ENCODE results near the gene DTNA.

DTNA gene

DNA sequence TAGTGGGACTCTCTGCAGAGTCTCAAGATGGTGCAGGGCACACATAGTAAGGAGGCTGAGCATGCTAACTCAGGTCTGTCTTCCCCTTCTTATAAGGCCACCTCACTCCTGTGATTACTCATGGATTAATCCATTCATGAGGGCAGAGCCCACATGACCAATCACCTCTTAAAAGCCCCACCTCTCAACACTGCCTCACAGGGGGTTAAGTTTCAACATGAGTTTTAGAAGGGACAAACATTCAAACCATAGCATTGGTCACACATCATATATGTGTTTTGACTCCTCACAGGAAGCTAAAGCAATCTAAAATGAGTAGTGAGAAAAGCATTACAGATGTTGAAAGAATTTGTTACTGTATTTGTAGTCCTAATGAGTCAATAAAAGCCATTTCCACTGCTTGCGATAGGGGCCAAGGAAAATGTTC lies 57.5 kb downstream of the DTNA start:
- Histone ChIP-seq H3K9ac (ENCODE audit: low read depth, low read length) (no peak overlapping the region), H3K9me3 (ENCODE audit: control insufficient read depth, insufficient read depth, low read length) (no peaks in the 10 kb centered on the region), H3K36me3 (ENCODE audit: insufficient read depth, low read length) (peaks cover 2% of the 10 kb centered on the region; the same call in 1 of the 2 replicates), H3K4me1 (ENCODE audit: insufficient read depth, low read length) (peaks cover 4% of the 10 kb centered on the region; the same call in 1 of the 2 replicates)

DNA sequence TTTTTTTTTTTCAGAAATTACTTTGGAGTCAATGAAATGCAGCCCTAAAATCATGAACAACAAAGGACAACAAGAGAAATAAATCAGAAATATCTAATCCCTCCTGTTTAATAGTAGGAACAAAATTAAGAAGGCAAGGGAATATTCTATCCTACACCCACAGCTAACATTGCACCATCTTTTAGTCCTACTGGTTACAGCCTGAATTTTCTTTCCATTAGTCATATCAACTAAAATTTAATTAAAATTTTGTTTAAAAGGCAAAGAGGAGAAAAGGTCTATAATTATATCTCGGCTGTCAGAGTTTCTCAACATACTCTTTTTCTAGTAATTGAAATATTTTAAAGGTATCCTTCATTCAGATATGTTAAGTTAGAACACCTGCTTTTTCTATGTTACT lies 61.9 kb downstream of the DTNA start:
- Histone ChIP-seq H3K4me1 (ENCODE audit: insufficient read depth, low read length) (peaks cover 4% of the 10 kb centered on the region; the same call in 1 of the 2 replicates), H3K36me3 (ENCODE audit: insufficient read depth, low read length) (peaks cover 2% of the 10 kb centered on the region; the same call in 1 of the 2 replicates), H3K9ac (ENCODE audit: low read depth, low read length) (no peak overlapping the region), H3K9me3 (ENCODE audit: control insufficient read depth, insufficient read depth, low read length) (no peaks in the 10 kb centered on the region)

GRCh38 chr18:34772887-34773286 lies 62.8 kb downstream of the DTNA start:
- H3K36me3 ChIP-seq (ENCODE audit: insufficient read depth, low read length) = peaks cover 2% of the 10 kb centered on the region; the same call in 1 of the 2 replicates
- no peak overlapping the region for H3K9ac ChIP-seq (ENCODE audit: low read depth, low read length)

GRCh38 chr18:34773378-34773777 lies 63.3 kb downstream of the DTNA start:
- H3K36me3 ChIP-seq (ENCODE audit: insufficient read depth, low read length) = peaks cover 2% of the 10 kb centered on the region; the same call in 1 of the 2 replicates
- no peaks in the 10 kb centered on the region for H3K9me3 ChIP-seq (ENCODE audit: control insufficient read depth, insufficient read depth, low read length)
- peaks cover 4% of the 10 kb centered on the region; the same call in 1 of the 2 replicates for H3K4me1 ChIP-seq (ENCODE audit: insufficient read depth, low read length)
- H3K9ac ChIP-seq (ENCODE audit: low read depth, low read length) = no peak overlapping the region

More at GRCh38 chr18:34772887-34773286, 62.8 kb downstream of the DTNA start:
- Histone ChIP-seq H3K9me3 (ENCODE audit: control insufficient read depth, insufficient read depth, low read length) (no peaks in the 10 kb centered on the region), H3K4me1 (ENCODE audit: insufficient read depth, low read length) (peaks cover 4% of the 10 kb centered on the region; the same call in 1 of the 2 replicates)

- H3K9ac ChIP-seq (ENCODE audit: low read depth, low read length) = no peak overlapping the region
- no peaks in the 10 kb centered on the region for H3K9me3 ChIP-seq (ENCODE audit: control insufficient read depth, insufficient read depth, low read length)
- no peaks in the 10 kb centered on the region for H3K36me3 ChIP-seq (ENCODE audit: insufficient read depth, low read length)
These were observed 64.1 kb downstream of the DTNA start for GRCh38 chr18:34773961-34774766.

GRCh38 chr18:34775461-34775860 lies 65.4 kb downstream of the DTNA start:
- Histone ChIP-seq H3K9ac (ENCODE audit: low read depth, low read length) (no peak overlapping the region), H3K4me1 (ENCODE audit: insufficient read depth, low read length) (peaks cover 4% of the 10 kb centered on the region; the same call in 1 of the 2 replicates), H3K9me3 (ENCODE audit: control insufficient read depth, insufficient read depth, low read length) (no peaks in the 10 kb centered on the region), H3K36me3 (ENCODE audit: insufficient read depth, low read length) (no peaks in the 10 kb centered on the region)

More at GRCh38 chr18:34773961-34774766, 64.1 kb downstream of the DTNA start:
- peaks cover 4% of the 10 kb centered on the region; the same call in 1 of the 2 replicates for H3K4me1 ChIP-seq (ENCODE audit: insufficient read depth, low read length)

- no peaks in the 10 kb centered on the region for H3K36me3 ChIP-seq (ENCODE audit: insufficient read depth, low read length)
- no peak overlapping the region for H3K9ac ChIP-seq (ENCODE audit: low read depth, low read length)
- H3K4me1 ChIP-seq (ENCODE audit: insufficient read depth, low read length) = no peaks in the 10 kb centered on the region
- no peaks in the 10 kb centered on the region for H3K9me3 ChIP-seq (ENCODE audit: control insufficient read depth, insufficient read depth, low read length)
These were observed 69.0 kb downstream of the DTNA start for GRCh38 chr18:34779112-34779511.

DNA sequence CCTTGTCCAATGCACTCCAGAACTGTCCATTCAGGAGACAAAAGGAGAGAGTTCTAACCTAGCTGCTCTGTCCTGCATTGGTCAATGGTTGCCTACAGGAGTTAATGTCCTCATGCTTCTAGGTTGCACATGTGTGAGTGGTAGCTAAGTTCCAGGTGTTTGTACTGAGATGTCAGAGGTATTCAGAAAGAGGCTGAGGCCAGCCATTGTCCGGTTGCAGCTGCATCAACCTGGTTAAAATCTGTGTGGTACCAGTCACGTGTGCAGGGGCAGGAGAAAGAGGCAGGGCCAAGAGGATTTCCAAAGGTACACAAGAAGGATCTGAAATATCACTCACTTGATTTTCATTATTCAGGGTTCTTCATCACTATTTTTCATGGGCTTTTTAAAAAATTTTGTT lies 70.8 kb downstream of the DTNA start:
- Histone ChIP-seq H3K9me3 (ENCODE audit: control insufficient read depth, insufficient read depth, low read length) (no peaks in the 10 kb centered on the region), H3K36me3 (ENCODE audit: insufficient read depth, low read length) (no peaks in the 10 kb centered on the region), H3K9ac (ENCODE audit: low read depth, low read length) (no peak overlapping the region), H3K4me1 (ENCODE audit: insufficient read depth, low read length) (no peaks in the 10 kb centered on the region)

GRCh38 chr18:34783501-34783900 lies 73.4 kb downstream of the DTNA start:
- Histone ChIP-seq H3K9me3 (ENCODE audit: control insufficient read depth, insufficient read depth, low read length) (no peaks in the 10 kb centered on the region), H3K9ac (ENCODE audit: low read depth, low read length) (no peak overlapping the region), H3K36me3 (ENCODE audit: insufficient read depth, low read length) (no peaks in the 10 kb centered on the region), H3K4me1 (ENCODE audit: insufficient read depth, low read length) (peaks cover 12% of the 10 kb centered on the region; the same call in 1 of the 2 replicates)

DNA sequence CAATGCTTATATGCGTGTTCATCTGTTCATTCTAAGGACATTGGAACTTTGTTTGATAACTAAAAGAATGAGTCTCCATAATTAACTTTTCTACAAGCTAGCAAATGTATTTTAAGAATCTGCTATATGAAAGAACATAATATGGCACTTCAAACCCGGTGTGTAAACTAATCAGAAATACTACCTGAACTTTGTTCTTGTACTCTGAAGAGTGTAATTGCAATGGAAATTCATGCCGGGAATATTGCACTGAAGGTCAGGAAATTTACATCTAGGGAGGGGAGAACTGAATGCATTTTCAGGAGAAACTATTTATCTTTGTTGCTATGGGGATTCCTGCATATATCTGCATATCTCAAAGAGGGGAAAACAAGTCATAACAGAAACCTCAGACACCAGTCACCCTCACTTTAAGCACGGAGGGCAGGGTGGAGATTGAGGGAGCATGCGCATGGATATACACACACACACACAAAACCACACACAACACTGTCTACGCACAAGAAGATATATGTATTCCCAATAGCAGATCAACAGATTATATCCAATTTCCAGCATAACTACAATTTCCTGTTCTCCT lies 76.2 kb downstream of the DTNA start:
- Histone ChIP-seq H3K9ac (ENCODE audit: low read depth, low read length) (no peak overlapping the region), H3K36me3 (ENCODE audit: insufficient read depth, low read length) (no peaks in the 10 kb centered on the region), H3K4me1 (ENCODE audit: insufficient read depth, low read length) (peaks cover 12% of the 10 kb centered on the region; the same call in 1 of the 2 replicates), H3K9me3 (ENCODE audit: control insufficient read depth, insufficient read depth, low read length) (no peaks in the 10 kb centered on the region)

DNA sequence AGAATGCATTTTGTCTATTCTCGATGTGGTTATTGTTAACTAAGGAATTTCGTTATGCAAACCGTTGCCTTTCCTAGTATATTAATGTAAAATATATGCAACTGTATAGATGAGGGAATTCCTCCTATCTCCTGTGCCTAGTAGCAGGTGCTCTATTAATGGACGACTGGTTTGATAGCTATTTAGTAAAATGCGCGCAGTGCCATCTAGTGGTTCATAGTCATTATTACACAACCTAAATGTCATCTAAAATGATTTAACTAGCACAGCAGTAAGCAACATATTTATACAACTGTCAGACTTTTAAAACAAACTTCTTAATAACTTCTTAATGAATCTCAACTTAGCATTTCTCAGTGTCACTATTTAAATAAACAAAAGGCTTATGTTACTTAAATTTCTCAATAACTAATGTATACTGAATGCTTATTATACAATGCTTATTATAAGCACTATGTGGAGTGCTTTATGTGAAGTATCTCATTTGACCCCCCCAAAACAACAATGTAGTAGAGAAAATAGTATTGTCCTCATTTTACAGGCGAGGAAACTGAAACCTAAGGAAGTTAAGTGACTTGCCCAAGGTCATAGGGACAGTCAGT lies 77.9 kb downstream of the DTNA start:
- H3K9ac ChIP-seq (ENCODE audit: low read depth, low read length) = no peak overlapping the region
- no peaks in the 10 kb centered on the region for H3K36me3 ChIP-seq (ENCODE audit: insufficient read depth, low read length)
- no peaks in the 10 kb centered on the region for H3K9me3 ChIP-seq (ENCODE audit: control insufficient read depth, insufficient read depth, low read length)
- H3K4me1 ChIP-seq (ENCODE audit: insufficient read depth, low read length) = peaks cover 12% of the 10 kb centered on the region; the same call in 1 of the 2 replicates

DNA sequence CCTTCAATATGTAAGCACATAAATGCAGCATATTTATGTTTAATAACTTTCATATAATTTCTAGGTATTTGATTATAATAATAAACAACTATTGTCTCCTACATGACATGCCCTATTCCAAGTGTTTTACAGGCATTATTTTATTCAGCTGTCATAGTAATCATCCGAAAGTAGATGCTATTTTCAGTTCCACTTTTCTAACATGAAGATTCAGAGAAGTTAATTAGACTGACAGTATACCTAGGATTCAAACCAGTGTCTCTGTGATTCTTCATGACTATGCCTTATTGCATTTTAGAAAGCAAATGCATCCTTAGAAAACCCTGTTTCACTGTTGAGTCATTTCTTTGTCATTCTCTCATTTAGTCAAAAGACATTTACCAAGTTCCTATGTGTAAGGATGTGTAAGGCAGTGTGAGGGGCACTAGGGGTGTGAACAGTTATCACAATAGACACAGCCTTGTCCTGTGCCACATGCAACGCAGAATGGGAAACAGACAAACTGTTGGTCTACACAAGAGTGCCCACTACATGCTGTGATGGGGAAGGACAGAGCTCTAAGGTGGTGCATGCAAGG lies 79.8 kb downstream of the DTNA start:
- Histone ChIP-seq H3K9ac (ENCODE audit: low read depth, low read length) (no peak overlapping the region), H3K4me1 (ENCODE audit: insufficient read depth, low read length) (peaks cover 12% of the 10 kb centered on the region; the same call in 1 of the 2 replicates), H3K9me3 (ENCODE audit: control insufficient read depth, insufficient read depth, low read length) (no peaks in the 10 kb centered on the region), H3K36me3 (ENCODE audit: insufficient read depth, low read length) (no peaks in the 10 kb centered on the region)

DNA sequence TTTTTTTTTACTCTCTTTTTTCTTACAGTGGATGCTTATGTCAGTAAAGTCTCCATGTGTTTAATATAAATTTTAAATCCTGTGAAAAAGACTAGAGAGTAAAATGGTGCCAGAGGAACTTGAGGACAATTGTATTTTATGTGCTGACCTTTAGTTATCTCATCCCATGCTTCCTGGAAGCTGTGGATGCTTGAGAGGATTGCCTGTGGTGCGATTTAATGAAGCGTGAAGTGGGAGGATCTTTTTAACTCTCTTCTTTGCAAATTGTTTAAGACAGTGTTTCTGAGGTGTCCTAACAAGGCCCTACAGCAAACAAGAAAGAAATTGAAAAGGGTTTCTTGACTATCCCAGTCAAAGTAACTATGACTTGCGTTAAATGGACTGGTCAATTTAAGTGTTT lies 84.2 kb downstream of the DTNA start:
- H3K9ac ChIP-seq (ENCODE audit: low read depth, low read length) = no peak overlapping the region
- no peaks in the 10 kb centered on the region for H3K36me3 ChIP-seq (ENCODE audit: insufficient read depth, low read length)
- no peaks in the 10 kb centered on the region for H3K9me3 ChIP-seq (ENCODE audit: control insufficient read depth, insufficient read depth, low read length)
- H3K4me1 ChIP-seq (ENCODE audit: insufficient read depth, low read length) = no peaks in the 10 kb centered on the region

GRCh38 chr18:34795070-34795732 lies 85.1 kb downstream of the DTNA start:
- H3K4me1 ChIP-seq (ENCODE audit: insufficient read depth, low read length) = no peaks in the 10 kb centered on the region
- H3K9ac ChIP-seq (ENCODE audit: low read depth, low read length) = no peak overlapping the region
- H3K36me3 ChIP-seq (ENCODE audit: insufficient read depth, low read length) = no peaks in the 10 kb centered on the region
- no peaks in the 10 kb centered on the region for H3K9me3 ChIP-seq (ENCODE audit: control insufficient read depth, insufficient read depth, low read length)

Measured in ES-I3 (cell line).